HG03103 (cell line): ENCODE data around the gene CNTNAP5.

Experiments
- ATAC-seq: cut with Tn5 transposase; IDR thresholded peaks from one replicate; pipeline ENCODE4 v1.9.1; 2021; ENCODE audit warnings: low read depth; ENCODE audit not compliant: unreplicated experiment

Gene CNTNAP5

GRCh38 chr2:124586835-124587234 is 561.7 kb downstream of the CNTNAP5 start:
- ATAC-seq: no peak

- ATAC-seq: no peak
These were observed 564.9 kb downstream of the CNTNAP5 start for GRCh38 chr2:124589971-124590370.

DNA sequence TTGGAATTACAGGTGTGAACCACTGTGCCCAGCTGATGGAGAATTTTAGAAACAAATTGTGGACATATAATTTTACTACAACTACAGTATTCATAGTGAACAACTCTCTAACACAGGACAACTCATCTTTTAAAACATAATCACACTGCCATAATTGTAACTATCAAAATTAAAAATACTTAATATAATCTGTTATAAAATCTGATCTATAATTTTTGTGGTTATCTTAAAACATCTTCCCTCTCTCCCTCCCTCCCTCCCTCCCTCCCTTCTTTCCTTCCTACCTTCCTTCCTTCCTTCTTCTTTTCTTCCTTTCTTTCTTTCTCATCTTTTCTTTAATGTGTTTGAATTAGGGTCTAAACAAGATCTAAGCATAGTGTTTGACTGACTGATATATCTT is 577.7 kb downstream of the CNTNAP5 start:
- ATAC-seq: no peak

DNA sequence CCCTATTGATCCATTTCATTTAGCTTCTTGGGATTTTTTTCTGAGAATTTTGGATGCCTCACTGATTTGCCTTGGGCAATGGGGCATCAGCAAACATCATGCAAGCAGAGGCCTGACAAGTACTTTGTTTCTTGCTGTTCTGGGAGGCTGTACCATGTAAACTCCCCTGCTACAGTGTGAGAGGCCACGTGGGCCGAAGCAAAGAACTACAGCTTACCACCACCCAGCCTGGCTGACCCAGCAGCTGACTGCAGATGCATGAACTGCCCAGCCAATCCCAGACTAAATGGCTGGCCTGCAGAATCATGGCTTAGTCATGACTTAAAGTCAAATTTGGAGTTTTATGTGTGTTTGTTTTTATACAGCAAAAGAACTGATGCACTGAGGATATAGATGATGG is 579.9 kb downstream of the CNTNAP5 start:
- ATAC-seq: no peak

DNA sequence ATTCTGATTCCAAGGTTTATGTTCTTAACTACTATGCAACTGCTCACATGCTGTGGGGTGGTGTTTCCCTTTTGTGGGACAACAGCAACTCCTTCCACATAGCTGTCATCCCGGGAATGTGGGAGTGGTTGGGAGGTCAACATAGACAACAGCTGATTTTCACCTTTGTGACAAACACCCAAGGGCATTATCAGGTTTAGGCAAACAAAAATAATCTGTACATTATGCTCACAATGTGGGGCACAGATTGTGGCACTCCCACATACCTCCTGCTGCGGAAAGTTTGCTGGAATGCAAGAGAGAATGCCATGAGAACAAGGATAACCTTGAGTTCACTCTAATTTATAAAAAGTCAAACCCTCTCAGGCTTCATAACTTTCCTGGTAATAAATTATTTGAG is 582.6 kb downstream of the CNTNAP5 start:
- ATAC-seq: no peak

GRCh38 chr2:124609667-124610066 is 584.6 kb downstream of the CNTNAP5 start:
- ATAC-seq: no peak

DNA sequence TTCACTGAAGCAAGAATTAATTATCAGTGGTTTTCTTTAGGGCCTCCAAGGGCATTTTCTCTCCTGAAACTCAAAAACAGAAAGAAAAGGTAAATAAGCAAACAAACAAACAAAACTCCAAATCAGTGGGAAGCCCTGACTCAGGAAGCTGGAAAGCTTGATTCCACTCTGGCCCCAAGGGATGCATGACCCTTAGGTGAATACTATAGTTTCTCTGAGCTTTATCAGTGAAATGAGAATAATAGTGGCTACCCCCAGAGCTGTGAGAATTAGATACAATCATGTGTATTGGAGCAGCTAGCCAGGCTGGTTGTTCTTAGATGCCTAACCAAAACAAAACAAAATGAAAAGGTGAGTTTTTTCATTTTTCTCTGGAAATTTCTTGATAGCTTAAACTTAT is 585.1 kb downstream of the CNTNAP5 start:
- ATAC-seq: no peak

- ATAC-seq: no peak
These were observed 585.8 kb downstream of the CNTNAP5 start for GRCh38 chr2:124610866-124611265.

DNA sequence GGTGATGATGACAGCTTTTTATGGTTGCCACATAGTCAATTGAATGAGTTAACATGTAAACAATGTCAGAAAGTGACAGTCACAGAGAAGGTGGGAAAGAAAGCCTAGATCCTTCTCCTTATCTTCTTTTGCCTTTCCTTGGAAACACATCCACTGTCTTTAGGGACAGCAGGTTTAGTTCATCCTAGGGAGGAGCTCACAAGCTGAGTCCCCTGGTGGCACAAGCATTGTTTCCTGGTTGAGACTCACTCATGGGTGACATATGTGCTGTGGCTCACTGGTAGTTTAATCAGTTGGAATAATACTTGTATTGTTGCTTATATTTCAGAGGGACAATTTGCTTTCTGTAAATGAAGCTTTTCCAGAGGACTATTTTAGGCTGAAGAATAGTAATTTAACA is 598.5 kb downstream of the CNTNAP5 start:
- no peak for ATAC-seq

GRCh38 chr2:124625561-124625960 is 600.5 kb downstream of the CNTNAP5 start:
- no peak for ATAC-seq

- ATAC-seq: no peak
These were observed 601.9 kb downstream of the CNTNAP5 start for GRCh38 chr2:124626993-124627392.

DNA sequence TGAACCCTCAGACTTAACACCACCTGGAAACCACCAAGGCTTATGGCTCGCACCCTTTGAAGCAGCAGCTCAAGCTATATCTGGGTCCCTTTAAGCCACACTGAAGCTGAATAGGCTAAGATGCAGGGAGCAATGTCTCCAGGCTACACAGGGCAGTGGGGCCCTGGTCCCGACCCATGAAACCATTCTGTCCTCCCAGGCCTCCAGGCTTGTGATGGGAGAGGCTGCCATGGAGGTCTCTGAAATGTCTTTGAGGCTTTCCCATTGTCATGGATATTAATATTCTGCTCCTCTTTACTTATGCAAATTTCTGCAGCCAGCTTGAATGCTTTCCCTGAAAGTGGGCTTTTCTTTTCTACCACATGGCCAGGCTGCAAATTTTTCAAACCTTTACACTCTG is 608.7 kb downstream of the CNTNAP5 start:
- no peak for ATAC-seq

DNA sequence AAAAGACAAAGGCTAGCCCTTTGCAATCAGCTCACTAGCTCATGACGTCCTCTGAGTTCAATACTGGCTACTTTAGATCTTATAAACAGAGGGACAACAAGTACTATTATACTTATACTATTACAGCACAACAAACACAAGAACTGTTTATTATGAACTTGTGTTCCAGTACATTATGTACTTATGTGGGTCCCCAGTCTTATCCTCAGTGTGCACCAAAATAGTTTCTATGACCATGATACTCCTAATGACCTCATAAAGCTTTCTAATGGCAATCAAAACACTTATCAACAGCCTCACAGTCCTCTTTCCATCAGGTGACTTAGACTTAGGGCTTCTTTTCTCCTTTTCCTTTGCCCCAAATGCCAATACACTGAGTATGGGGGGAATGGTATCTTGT is 614.4 kb downstream of the CNTNAP5 start:
- ATAC-seq: no peak

- ATAC-seq: no peak
These were observed 615.2 kb downstream of the CNTNAP5 start for GRCh38 chr2:124640221-124640750.

DNA sequence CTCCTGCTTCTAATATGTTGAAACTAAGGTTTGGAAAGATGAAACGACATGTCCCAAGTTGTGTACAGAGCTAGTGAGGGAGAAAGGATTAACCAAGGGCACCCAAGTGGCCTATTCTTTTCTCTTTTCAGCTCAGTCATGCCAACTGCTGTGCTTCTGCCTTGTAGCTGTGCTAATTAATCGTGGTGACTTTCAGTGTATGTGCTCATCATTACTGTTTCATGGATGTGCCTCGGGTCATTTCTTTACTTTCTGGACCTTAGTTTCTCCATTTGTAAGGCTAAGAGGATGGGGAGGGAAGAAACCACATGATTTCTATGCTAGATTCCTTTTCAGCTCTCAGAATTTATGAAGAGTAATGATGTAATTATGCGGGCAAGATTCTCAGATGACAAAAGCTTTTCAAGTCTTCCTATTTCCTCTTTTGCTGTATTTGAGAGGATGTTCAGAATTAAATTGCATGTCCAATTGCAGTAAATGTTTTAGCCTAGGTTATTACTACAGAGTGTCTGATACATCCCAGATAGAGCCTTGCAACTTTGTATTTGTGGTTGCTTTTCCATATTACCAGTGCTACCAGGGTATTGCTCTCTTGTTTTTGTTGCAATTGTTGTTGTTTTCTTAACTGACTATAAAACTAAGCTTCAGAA is 621.2 kb downstream of the CNTNAP5 start:
- no peak for ATAC-seq

DNA sequence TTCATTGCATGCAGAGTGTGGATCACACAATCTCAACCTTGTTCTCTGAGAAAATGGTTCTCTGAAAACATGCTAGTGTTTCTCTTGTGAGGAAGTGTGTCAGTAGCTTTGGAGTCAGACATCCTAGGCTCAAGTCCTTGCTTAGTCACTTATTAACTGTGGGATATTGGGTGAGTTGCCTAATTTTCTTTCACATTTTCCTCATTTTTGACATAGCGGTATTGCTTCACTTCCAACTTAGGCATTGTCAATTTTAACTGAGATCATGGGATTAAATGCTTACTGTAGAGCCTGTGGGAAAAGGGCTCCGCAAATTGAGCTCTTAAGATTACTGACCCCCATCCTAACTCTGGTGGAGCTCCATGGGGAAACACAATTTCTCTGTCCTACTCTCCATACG is 622.2 kb downstream of the CNTNAP5 start:
- no peak for ATAC-seq

DNA sequence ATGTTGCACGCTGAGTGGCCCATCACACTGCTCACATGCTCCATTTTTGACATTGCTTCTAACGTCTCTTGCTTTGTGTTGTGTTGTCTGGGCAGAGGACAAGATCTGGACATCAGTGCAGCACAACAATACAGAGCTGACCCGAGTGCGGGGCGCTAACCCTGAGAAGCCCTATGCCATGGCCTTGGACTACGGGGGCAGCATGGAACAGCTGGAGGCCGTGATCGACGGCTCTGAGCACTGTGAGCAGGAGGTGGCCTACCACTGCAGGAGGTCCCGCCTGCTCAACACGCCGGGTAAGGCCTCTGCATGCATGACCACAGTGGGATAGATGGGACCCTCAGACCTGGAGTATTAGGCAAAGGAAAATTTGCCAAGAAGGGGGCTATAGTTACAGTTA is 622.6 kb downstream of the CNTNAP5 start:
- ATAC-seq: no peak

GRCh38 chr2:124649001-124649400 is 623.9 kb downstream of the CNTNAP5 start:
- ATAC-seq: no peak

- no peak for ATAC-seq
These were observed 627.0 kb downstream of the CNTNAP5 start for GRCh38 chr2:124652099-124652498.

DNA sequence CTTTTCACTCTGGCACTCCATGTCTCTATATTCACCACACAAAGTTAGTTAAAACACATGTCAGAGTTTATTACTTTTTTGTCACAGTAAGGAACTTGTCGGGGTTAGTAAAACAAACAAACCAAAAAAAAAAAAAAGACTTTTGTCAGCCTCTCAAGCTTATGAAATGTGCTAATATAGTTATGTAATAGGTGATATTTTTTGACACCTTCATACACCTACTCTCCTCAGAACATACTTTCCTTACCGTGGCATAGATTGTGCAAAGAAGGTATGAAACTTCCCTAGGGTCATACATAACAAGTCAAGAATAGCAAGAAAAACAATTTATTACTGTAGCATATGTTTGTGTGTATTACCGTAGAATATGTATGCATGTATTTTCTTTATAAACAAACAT is 633.3 kb downstream of the CNTNAP5 start:
- ATAC-seq: no peak

- ATAC-seq: no peak
These were observed 636.5 kb downstream of the CNTNAP5 start for GRCh38 chr2:124661558-124661957.

GRCh38 chr2:124662946-124663644 is 638.0 kb downstream of the CNTNAP5 start:
- ATAC-seq: no peak
